ENCODE measurements around the gene ZNF155.

DNA sequence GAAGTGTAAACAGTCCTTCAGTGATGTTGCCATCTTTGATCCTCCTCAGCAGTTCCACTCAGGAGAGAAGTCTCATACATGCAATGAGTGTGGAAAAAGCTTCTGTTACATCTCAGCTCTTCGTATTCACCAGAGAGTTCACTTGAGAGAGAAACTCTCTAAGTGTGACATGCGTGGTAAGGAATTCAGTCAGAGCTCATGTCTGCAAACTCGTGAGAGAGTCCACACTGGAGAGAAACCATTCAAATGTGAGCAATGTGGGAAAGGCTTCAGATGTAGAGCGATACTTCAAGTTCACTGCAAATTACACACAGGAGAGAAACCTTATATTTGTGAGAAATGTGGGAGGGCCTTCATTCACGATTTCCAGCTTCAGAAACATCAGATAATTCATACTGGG is 26.5 kb downstream of the ZNF155 start:
- no peak for TF ChIP-seq TAF1 (IDR thresholded peaks at IDR 0.05; ENCODE audit: borderline replicate concordance, low read depth, low read length)
- no peak for TF ChIP-seq POLR2A (IDR thresholded peaks at IDR 0.05; ENCODE audit: low read depth, low read length)

All from GM12892 (cell line).